Breast epithelium (tissue), 4 donors: Measurements from ENCODE around the gene FSHR. TPM values are rescaled to one million over a fixed set of nuclear protein-coding genes. Genes with fewer than 3 reads are reported as not detected.

Experiments
- DNase-seq, 2 donors: peaks; one replicate each; pipeline ENCODE4 v3.0.0-alpha.2; 2019; ENCODE audit warnings: low spot score in 2 of 2
- H3K27ac ChIP-seq, 2 donors: fragments of 200-600 bp; sonication (generic) in 1 of 2; one replicate each; pipeline ENCODE4 v1.5.1; 2016 to 2019; ENCODE audit warnings: mild to moderate bottlenecking in 1 of 2
- H3K27me3 ChIP-seq, 2 donors: fragments of 200-600 bp; sonication (generic) in 1 of 2; one replicate each; pipeline versions ENCODE4 v1.5.1 to v1.6.0; 2017 to 2019; ENCODE audit warnings: control low read depth in 1 of 2, mild to moderate bottlenecking in 1 of 2
- H3K36me3 ChIP-seq: fragments of 200-600 bp; one replicate; pipeline ENCODE4 v1.5.1; 2019
- H3K4me1 ChIP-seq, 2 donors: fragments of 200-600 bp; sonication (generic); one replicate each; pipeline ENCODE4 v1.5.1; 2016 to 2019; ENCODE audit warnings: control low read depth in 1 of 2
- H3K4me3 ChIP-seq, 3 donors: fragments of 200-600 bp; sonication (generic); 1 replicate in 2 of 3; 2 replicates in 1 of 3; pipeline ENCODE4 v1.5.1; 2016 to 2019; ENCODE audit warnings: mild to moderate bottlenecking in 3 of 3, moderate library complexity in 2 of 3
- H3K9me3 ChIP-seq, 2 donors: fragments of 200-600 bp; sonication (generic) in 1 of 2; one replicate each; pipeline ENCODE4 v1.5.1; 2016 to 2019; ENCODE audit warnings: control low read depth in 1 of 2
- POLR2A ChIP-seq: fragments of 450-650 bp; IDR thresholded peaks from one replicate; pipeline ENCODE4 v1.6.1; 2016; ENCODE audit warnings: antibody characterized with exemption, mild to moderate bottlenecking, moderate library complexity
- POLR2AphosphoS5 ChIP-seq, 3 donors: sonication (generic); formaldehyde crosslinking; IDR thresholded peaks; one replicate each; pipeline ENCODE4 v1.6.1; 2017; ENCODE audit warnings: antibody characterized with exemption in 3 of 3
- intact Hi-C: fragments of 100-400 bp; cut with DNase I; formaldehyde crosslinking; loops from one replicate; pipeline ENCODE4 v1.15.1; 2023; ENCODE audit warnings: low total_unique reads
- total RNA-seq, 3 donors: library from RNA; depleted of rRNA; stranded (reverse); fragments of >200 nt; gene quantifications; one replicate each; pipeline ENCODE4 v1.1.0, GENCODE V29; 2016
- TF ChIP-seq, protein P1 (sequence below), 3 donors: fragments of 450-650 bp; IDR thresholded peaks; one replicate each; pipeline ENCODE4 v1.5.1; 2016 to 2017; ENCODE audit warnings: antibody characterized with exemption in 3 of 3, mild to moderate bottlenecking in 3 of 3, moderate library complexity in 3 of 3

FSHR gene
- total RNA-seq, 3 donors from 2014 or later = not detected

DNA sequence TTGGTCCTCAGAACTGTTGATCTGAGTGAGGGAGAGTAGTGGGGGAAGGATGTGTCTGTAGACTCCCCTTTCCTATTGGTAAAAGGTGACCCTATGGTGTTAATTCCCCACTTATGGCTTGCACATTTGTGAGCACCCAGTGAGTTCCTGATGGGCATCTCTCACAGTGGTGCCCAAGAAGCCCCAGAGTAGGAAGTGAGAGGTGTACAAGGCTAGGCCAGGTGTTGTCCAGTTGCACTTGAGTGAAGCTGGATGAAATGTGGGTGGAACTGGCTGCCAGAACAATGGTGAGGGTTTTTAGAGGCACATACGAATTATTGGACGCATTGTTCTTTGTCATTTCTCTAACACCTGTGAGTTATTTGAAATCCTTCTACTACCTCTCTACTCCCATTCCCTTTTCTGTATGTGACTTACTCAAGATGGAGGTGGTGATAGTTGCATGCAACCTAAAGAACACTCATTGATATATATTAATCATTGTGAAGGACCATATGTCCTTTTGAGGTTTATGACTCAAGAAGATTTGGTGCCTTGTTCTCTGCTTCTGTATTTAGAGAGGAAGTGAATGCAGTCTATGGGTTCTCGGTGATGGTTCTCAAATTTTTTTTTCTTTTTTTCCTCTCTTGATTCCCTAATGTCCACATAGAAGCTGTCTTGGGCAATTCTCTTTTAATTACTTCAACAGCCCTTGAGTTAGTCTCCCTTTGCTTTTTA lies 162.7 kb downstream of the FSHR start:
- TF ChIP-seq, protein P1, sequence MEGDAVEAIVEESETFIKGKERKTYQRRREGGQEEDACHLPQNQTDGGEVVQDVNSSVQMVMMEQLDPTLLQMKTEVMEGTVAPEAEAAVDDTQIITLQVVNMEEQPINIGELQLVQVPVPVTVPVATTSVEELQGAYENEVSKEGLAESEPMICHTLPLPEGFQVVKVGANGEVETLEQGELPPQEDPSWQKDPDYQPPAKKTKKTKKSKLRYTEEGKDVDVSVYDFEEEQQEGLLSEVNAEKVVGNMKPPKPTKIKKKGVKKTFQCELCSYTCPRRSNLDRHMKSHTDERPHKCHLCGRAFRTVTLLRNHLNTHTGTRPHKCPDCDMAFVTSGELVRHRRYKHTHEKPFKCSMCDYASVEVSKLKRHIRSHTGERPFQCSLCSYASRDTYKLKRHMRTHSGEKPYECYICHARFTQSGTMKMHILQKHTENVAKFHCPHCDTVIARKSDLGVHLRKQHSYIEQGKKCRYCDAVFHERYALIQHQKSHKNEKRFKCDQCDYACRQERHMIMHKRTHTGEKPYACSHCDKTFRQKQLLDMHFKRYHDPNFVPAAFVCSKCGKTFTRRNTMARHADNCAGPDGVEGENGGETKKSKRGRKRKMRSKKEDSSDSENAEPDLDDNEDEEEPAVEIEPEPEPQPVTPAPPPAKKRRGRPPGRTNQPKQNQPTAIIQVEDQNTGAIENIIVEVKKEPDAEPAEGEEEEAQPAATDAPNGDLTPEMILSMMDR (IDR thresholded peaks at IDR 0.05) = no peak
- TF ChIP-seq POLR2A = no peak
- TF ChIP-seq POLR2AphosphoS5 (IDR thresholded peaks at IDR 0.05) = no peak
- Histone ChIP-seq H3K4me1 (no peaks in the 10 kb centered on the region), H3K4me3 (no peak overlapping the region), H3K36me3 (no peaks in the 10 kb centered on the region), H3K27ac (no peak overlapping the region), H3K9me3 (no peaks in the 10 kb centered on the region), H3K27me3 (no peaks in the 10 kb centered on the region)
- DNase-seq = no peak
- intact Hi-C loops = no loop called here

DNA sequence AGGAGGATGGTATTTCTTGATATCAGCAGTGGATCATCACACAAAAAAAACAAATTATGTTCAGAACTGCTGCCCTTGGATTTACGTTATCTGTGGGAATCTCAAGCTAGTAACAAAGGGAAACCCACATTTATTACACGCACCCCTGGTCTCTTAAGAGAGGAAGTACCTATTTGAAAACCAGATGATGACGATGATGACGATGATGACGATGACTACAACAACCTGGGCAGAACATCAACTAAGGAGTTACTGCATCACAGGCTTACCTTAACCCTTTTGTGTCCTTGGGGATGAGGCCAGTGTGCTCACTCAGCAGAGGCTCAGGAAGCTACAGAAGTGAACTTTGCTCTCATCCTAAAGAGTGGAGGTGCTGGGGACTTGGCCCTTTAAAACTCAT lies 169.4 kb downstream of the FSHR start:
- TF ChIP-seq, protein P1 (IDR thresholded peaks at IDR 0.05) = no peak
- no peak for TF ChIP-seq POLR2AphosphoS5 (IDR thresholded peaks at IDR 0.05)
- TF ChIP-seq POLR2A = no peak
- Histone ChIP-seq H3K4me3 (no peak overlapping the region), H3K9me3 (no peaks in the 10 kb centered on the region), H3K4me1 (no peaks in the 10 kb centered on the region), H3K27me3 (peaks cover 0 to 4% of the 10 kb centered on the region in 2 donors), H3K36me3 (no peaks in the 10 kb centered on the region), H3K27ac (no peak overlapping the region)
- intact Hi-C loops = no loop called here
- DNase-seq = no peak

DNA sequence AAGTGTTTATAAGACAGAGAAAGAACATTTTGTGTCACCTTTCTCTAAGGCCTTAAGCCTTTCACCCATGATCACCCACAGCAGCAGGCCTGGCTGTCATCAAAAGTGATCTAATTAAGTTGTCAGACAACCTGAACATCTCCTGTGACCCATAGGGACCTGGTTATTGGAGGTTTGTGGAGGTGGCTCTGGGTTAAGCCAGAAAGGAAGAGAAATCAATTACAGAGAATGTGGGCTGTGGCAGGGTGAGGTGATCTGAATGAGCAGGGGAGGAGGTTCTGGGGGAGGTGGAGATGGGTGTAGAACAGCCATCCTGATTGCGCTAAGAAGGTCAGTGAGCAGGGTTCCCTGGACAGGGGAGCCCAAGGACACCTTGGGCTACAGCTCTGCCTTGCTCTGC lies 170.8 kb downstream of the FSHR start:
- Histone ChIP-seq H3K27me3 (peaks cover 0 to 4% of the 10 kb centered on the region in 2 donors), H3K27ac (no peak overlapping the region), H3K9me3 (no peaks in the 10 kb centered on the region), H3K4me1 (no peaks in the 10 kb centered on the region), H3K4me3 (no peak overlapping the region), H3K36me3 (no peaks in the 10 kb centered on the region)
- intact Hi-C loops = no loop called here
- DNase-seq = no peak
- TF ChIP-seq POLR2A = no peak
- TF ChIP-seq POLR2AphosphoS5 (IDR thresholded peaks at IDR 0.05) = no peak
- TF ChIP-seq, protein P1 (IDR thresholded peaks at IDR 0.05) = no peak

DNA sequence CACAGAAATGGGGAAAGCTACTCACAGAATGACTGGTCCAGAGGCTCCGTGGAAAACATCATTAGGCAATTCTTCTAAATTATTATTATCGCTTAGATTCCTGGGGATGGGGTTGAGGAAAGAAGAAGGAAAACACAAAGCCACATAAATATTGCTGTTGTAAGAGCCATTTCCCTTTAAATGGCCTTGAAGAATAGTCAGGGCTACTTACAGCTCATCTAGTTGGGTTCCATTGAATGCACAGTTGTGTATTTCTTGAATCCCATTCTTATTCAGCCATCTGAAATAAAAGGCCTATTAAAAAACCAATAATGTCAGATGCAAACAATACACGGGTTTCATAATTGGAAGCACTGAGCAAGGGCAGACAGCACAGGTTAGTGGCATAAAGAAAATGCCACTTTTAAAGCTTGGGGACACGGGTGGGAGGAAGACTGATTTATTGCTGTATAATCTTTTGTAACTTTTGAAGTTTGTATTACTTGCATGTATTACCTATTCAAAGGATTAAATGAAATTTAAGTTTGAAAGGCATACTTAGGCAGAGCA lies 171.4 kb downstream of the FSHR start:
- no peaks in the 10 kb centered on the region for H3K9me3 ChIP-seq
- intact Hi-C loops = no loop called here
- H3K36me3 ChIP-seq = no peaks in the 10 kb centered on the region
- H3K27me3 ChIP-seq = peaks cover 0 to 4% of the 10 kb centered on the region in 2 donors
- no peaks in the 10 kb centered on the region for H3K4me1 ChIP-seq
- H3K4me3 ChIP-seq = no peak overlapping the region
- no peak for TF ChIP-seq POLR2A
- TF ChIP-seq, protein P1 (IDR thresholded peaks at IDR 0.05) = no peak
- TF ChIP-seq POLR2AphosphoS5 (IDR thresholded peaks at IDR 0.05) = no peak
- DNase-seq = no peak
- no peak overlapping the region for H3K27ac ChIP-seq

DNA sequence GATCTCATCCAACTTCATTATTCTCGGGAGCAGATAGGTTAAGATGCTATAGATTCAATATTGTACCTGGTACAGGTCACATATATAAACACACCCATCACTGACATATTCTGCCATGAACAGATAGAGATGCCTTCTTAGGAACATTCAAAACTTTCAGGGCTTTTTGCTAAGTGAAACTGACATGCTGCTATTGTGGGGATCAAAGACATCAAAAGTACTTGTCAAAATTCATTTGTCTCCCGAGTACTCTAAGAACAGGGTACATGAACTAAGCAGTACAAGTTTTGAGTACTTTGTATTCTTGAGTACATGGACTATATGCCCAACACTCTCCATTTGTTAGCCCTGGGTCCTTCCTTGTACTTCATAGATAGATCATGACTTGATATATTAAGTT lies 173.5 kb downstream of the FSHR start:
- peaks cover 0 to 4% of the 10 kb centered on the region in 2 donors for H3K27me3 ChIP-seq
- H3K27ac ChIP-seq = no peak overlapping the region
- DNase-seq = no peak
- no peaks in the 10 kb centered on the region for H3K4me1 ChIP-seq
- H3K9me3 ChIP-seq = no peaks in the 10 kb centered on the region
- intact Hi-C loops = no loop called here
- H3K36me3 ChIP-seq = no peaks in the 10 kb centered on the region
- TF ChIP-seq, protein P1 (IDR thresholded peaks at IDR 0.05) = no peak
- TF ChIP-seq POLR2AphosphoS5 (IDR thresholded peaks at IDR 0.05) (no peak), POLR2A (no peak)
- no peak overlapping the region for H3K4me3 ChIP-seq
